Endothelial cell of umbilical vein (primary cell): ENCODE measurements around the gene ADIPOR2.

Experiments
- CTCF ChIP-seq, 2 donors: IDR thresholded peaks; 1 replicate in 1 of 2; 2 replicates in 1 of 2; pipeline ENCODE4 v1.5.1; 2011; ENCODE audit warnings: low read length in 2 of 2, mild to moderate bottlenecking in 2 of 2, moderate library complexity in 2 of 2, control low read depth in 1 of 2, inconsistent platforms in 1 of 2, low read depth in 1 of 2; ENCODE audit not compliant: insufficient read depth in 1 of 2; ENCODE audit errors: extremely low read depth in 1 of 2
- GATA2 ChIP-seq: IDR thresholded peaks from 2 replicates; pipeline ENCODE4 v1.7.0; 2011; ENCODE audit warnings: low read depth, mild to moderate bottlenecking, moderate library complexity, mixed read lengths, low read length; ENCODE audit not compliant: insufficient read length, insufficient read depth
- MAX ChIP-seq: IDR thresholded peaks from 2 replicates; pipeline ENCODE4 v1.6.1; 2011; ENCODE audit not compliant: insufficient read depth, insufficient read length
- MYC ChIP-seq: IDR thresholded peaks from one replicate; pipeline ENCODE4 v1.6.1; 2011; ENCODE audit warnings: mild to moderate bottlenecking, low read depth, low read length
- POLR2A ChIP-seq: IDR thresholded peaks from 2 replicates; pipeline ENCODE4 v1.6.1; 2012; ENCODE audit warnings: low read depth, mild to moderate bottlenecking, control low read depth, low read length
- POLR2AphosphoS5 ChIP-seq: IDR thresholded peaks from 2 replicates; pipeline ENCODE4 v1.6.1; 2012; ENCODE audit warnings: low read depth, mild to moderate bottlenecking, control low read depth, low read length, moderate library complexity; ENCODE audit not compliant: insufficient read depth

- no peak for TF ChIP-seq CTCF (IDR thresholded peaks at IDR 0.05; ENCODE audit: extremely low read depth in 1 of 2, insufficient read depth in 1 of 2, low read depth in 1 of 2, low read length in 2 of 2)
- no peak for TF ChIP-seq MAX
- no peak for TF ChIP-seq POLR2A
- no peak for TF ChIP-seq POLR2AphosphoS5
- TF ChIP-seq GATA2, result no peak
- TF ChIP-seq MYC, result no peak
Measured at GRCh38 chr12:1732914-1733313, 42.0 kb downstream of the ADIPOR2 start.
